ENCODE results near the gene PLD2.
"Not testable (repeated sequence)": the region's sequence is repeated elsewhere in the genome, so short reads cannot be mapped to it uniquely, and the experiment has no call there.

PLD2 gene

DNA sequence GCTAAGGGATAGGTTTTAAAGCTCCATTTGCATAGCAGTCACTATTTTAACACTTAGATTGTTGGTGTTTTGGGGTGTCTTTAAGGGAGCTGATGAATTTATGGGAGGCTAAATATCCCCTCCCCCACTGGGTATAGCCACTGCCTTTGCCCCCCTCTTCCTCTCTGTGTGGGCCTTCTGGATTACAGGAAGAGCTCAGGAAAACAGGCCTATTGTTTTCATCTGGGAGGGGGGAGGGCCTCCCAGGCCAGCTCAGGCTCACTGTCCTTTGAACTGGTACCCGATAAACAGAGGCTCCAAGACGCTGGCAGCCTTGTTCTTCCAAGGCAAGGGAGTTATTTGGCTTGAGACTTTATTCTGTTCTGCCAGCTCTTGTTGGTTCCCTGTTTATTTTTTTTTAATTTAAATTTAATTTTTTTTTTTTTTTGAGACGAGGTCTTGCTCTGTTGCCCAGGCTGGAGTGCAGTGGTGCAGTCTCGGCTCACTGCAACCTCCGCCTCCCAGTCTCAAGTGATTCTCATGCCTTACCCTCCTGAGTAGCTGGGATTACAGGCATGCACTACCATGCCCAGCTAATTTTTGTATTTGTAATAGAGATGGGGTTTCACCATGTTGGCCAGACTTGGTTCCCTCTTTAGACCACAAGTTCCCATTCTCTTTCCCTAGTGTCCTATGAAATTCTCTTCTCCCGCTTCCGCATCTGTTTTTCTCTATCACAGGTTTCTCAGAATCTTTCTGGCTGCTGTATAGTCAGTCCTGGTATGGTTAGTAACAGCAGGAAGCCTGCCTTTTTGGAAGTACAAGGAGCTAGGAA, 51.3 kb downstream of the PLD2 start:
- DNase-seq: no peak

DNA sequence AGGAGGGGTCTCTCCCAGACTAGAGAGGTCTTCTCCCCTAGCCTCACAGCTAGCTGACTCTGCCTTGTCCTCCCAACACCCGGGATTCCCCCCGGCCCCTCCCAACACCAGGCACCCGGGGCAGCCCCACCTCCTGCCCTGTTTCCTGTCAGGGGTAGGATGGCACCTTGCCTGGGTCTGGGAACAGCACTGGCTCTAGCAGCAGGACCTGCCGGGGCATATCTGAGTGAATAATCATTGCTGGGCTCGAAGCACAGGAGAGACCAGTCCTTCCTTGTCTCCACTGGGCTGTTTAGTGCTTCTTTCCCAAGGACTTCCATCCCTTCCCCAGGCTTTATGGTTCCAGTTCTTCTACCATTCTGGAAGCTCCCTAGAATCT, 51.9 kb downstream of the PLD2 start:
- no peak for DNase-seq

DNA sequence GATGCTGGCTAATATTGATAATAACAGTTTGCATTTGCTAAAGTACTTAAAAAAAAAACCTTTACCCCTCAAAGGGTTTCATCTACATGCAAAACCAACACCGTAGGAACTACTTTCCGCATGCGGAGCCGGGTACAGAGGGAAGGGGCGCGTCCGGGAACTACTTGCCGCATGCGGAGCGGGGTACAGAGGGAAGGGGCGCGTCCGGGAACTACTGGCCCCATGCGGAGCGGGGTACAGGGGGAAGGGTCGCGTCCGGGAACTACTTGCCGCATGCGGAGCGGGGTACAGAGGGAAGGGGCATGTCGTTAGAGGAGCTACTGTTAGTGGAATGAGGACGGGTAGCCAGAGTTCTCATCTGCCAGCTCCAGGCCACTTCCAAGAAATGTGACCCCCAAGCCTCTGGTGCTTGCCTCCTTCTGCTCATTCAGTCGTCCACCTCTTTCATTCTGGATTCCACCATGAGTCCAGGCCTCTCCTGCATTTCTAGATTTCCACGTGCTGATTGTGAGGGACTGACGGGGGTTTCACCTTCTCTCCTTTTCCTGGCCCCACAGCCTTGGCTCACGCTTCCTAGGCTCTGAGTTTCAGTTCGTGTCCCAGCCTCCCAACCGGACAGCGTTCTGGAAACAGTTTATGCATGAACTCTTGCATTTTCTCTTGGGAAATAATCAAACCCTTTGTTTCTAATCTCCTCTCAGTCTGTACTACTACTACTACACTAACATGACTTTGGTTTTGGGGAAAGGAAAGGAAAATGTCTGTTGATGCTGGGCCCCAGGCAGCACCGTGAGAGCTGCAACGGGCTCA, 53.1 kb downstream of the PLD2 start:
- no peak for DNase-seq

DNA sequence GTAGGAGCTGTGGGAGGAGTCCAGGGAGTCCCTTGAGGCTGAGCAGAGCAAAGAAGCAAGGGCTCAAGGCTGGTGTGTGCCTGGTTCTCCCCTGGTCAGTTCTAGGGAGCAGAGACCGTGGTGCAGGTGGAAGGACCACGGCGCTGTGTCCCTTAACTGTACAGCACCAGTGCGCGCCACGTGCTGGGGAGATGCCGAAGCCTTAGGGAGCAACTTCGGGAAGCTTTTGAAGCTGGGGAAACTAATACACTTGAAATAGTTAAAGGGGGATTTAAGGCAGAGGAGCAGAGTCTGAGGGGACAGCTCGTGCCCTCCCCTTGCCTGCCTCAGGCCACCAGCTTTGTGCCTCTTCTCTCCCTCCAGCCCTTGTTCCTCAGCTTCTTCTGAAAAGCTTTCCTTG, 53.7 kb downstream of the PLD2 start:
- DNase-seq: no peak

DNA sequence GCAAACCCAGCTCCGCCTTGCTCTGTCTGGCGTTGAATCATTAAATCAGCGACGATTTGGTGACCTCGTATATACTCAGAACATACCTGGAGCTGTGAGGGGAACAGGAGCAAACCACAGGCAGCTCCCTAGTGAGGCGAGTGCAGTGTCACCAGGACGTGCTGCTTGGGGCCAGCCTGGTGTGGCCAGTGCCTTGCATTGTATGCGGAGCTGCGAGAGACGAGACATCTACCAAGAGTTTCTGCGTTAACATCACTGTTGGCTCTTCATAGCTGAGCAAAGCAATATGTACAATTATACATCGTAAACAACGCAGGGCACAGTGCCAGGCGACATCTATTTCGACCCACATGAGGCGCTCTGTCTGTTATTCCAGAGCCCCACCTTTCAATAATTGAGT, 54.1 kb downstream of the PLD2 start:
- no peak for DNase-seq

DNA sequence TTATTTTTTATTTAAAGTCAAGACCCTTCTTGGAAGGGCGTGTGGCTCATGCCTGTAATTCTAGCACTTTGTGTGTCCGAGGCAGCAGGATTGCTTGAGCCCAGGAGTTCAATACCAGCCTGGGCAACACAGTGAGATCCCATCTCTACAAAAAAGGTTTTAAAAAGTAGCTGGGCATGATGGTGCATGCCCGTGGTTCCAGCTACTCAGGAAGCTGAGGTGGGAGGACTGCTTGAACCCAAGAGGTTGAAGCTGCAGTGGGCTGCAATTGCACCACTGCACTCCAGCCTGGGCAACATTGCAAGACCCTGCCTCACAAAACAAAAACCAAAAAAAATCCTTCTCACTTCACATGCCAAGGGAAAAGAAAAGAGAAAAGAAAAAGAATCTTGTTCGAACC, 55.8 kb downstream of the PLD2 start:
- no peak for DNase-seq

DNA sequence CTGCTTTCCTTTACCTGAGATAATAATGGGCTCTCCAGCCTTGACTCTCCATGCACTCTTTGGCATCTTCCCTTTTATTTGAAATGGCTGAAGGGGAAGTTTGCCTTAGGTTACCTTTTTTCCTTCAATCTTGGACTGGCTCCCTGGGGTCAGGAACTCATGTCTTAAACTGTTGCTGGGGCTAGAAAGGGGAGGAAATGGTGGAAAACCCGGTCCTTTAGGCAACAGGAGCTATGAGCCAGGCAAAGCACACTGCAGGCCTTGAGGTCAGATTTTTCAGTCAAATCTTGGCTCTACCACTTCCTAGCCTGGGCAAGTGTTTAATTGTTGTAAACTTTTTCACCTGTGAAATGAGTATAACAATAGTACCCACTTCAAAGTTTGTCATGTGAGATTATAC, 56.4 kb downstream of the PLD2 start:
- DNase-seq: no peak

DNA sequence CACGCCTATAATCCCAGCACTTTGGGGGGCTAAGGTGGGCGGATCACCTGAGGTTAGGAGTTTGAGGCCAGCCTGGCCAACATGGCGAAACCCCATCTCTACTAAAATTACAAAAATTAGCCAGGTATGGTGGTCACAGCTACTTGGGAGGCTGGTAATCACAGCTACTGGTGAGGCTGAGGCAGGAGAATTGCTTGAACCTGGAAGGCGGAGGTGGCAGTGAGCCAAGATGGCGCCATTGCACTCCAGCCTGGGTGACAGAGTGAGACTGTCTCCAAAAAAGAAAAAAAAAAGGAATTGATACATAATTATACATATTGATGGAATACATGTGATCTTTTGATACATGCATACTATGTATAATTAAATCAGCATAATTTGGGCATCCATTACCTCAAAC, 60.6 kb downstream of the PLD2 start:
- not testable (repeated sequence) for DNase-seq

DNA sequence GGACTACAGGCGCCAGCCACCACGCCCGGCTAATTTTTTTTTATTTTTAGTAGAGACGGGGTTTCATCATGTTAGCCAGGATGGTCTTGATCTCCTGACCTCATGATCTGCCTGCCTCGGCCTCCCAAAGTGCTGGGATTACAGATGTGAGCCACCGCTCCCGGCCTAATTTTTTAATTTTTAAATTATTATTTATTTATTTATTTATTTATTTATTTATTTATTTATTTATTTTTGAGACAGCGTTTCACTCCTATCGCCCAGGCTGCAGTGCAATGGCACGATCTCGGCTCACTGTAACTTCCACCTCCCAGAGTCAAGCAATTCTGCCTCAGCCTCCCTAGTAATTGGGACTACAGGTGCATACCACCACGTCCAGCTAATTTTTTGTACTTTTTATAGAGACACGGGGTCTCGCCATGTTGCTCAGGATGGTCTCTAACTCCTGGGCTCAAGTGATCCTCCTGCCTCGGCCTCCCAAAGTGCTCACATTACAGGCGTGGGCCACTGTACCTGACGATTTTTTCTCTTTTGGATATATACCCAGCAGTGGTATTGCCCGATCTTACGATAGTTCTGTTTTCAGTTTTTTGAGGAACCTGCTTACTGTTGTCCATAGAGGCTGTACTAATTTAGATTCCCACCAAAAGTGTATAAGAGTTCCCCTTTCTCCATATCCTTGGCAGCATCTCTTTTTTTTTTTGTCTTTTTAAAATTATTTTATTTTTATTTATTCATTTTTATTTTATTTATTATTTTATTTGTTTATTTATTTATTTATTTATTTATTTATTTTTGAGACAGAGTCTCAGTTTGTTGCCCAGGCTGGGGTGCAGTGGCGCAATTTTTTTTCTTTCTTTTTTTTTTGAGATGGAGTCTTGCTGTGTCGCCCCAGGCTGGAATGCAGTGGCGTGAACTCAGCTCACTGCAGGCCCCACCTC, 62.4 kb downstream of the PLD2 start:
- DNase-seq: not testable (repeated sequence)

DNA sequence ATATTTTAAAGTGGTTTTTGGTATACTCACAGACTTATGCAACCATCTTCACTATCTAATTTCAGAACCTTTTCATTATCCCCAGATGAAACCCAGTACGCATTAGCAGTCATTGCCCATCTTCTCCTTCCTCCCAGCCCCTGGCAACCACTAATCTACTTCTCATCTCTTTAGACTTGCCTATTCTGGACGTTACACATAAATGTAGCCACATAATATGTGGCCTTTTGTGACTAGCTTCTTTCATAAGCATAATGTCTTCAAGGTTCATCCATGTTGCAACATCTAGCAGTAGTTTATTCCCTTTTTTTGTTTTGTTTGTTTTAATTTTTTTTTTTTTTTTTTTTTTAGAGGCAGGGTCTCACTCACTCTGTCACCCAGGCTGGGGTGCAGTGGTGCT, 63.9 kb downstream of the PLD2 start:
- no peak for DNase-seq

DNA sequence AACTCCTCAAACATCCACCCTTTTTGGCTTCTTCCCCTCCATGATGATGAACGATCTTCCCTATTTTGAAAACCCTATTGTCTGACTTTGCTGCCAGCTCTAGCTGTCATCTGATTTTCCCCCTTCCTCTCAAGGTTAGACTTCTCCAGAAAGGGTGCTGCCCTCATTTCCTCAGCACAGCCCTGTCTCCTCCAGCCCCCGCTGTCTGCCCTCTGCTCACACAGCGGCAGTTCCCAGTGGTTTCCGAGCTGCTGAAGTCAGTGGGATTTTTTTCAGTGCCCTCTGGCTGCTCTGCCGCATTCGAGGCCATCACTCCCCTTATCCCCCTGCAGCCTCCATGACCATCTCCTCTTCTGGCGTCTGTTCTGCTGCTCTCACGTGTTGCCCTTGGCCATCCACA, 65.8 kb downstream of the PLD2 start:
- DNase-seq: no peak

Data from KG1 (cell line).